A549 (cell line): ENCODE data around the gene PTPN9. TPM values are rescaled to one million over a fixed set of nuclear protein-coding genes. Genes with fewer than 3 reads are reported as not detected.

ENCODE experiments used
- ATAC-seq, 2 experiments: fragments of 200-7000 bp in 1 of 2; fragments of >200 bp in 1 of 2; cut with Nextera tagmentation in 1 of 2; cut with Tn5 transposase in 1 of 2; 3 replicates each; pipeline versions ENCODE4 v1.8.0 to v1.9.1; 2018 to 2020; ENCODE audit warnings: mild to moderate bottlenecking in 1 of 2, moderate library complexity in 1 of 2
- CTCF ChIA-PET: fragments of 300-600 bp; sonication (Branson Sonifier 250); formaldehyde crosslinking; extraction: SDS; loops from one replicate; lab custom pipeline; 2021; ENCODE audit warnings: antibody characterized with exemption, inconsistent platforms; lab: Yijun Ruan, JAX
- POLR2A ChIA-PET: fragments of 350-600 bp; formaldehyde crosslinking; extraction: SDS; loops from one replicate; lab custom pipeline; 2021; ENCODE audit warnings: antibody characterized with exemption, inconsistent platforms; lab: Yijun Ruan, JAX
- DNase-seq, 2 experiments: peaks; one replicate each; pipeline versions ENCODE4 v3.0.0 to v3.0.0-alpha.2; 2011 to 2016; ENCODE audit warnings: low read depth in 1 of 2, low spot score in 1 of 2
- FAIRE-seq: peaks from 2 replicates; lab custom pipeline; 2011; peaks lifted over from hg19 to GRCh38; lab: Jason Lieb, UNC
- H3K27ac ChIP-seq, 2 experiments: fragments of >200 bp; sonication (Bioruptor Twin); formaldehyde crosslinking; 3 replicates each; pipeline ENCODE4 v1.5.1; 2016 to 2017
- H3K4me1 ChIP-seq: fragments of >200 bp; sonication (Bioruptor Twin); formaldehyde crosslinking; 3 replicates; pipeline ENCODE4 v1.6.1; 2016
- H3K4me2 ChIP-seq: fragments of >200 bp; sonication (Bioruptor Twin); formaldehyde crosslinking; 3 replicates; pipeline ENCODE4 v1.6.1; 2016
- H3K4me3 ChIP-seq: fragments of >200 bp; sonication (Bioruptor Twin); formaldehyde crosslinking; 3 replicates; pipeline ENCODE4 v1.5.1; 2016
- H3K9me3 ChIP-seq: fragments of >200 bp; sonication (Bioruptor Twin); formaldehyde crosslinking; 3 replicates; pipeline ENCODE4 v1.6.1; 2016
- BHLHE40 ChIP-seq: IDR thresholded peaks from 2 replicates; pipeline ENCODE4 v1.6.1; 2012; ENCODE audit warnings: low read depth, low read length, inconsistent platforms
- CBX8 ChIP-seq: fragments of 200-600 bp; sonication (generic); IDR thresholded peaks from 2 replicates; pipeline ENCODE4 v1.6.1; 2016
- CHD2 ChIP-seq: fragments of 150-350 bp; IDR thresholded peaks from 2 replicates; pipeline ENCODE4 v1.6.1; 2014; ENCODE audit warnings: low read length; ENCODE audit not compliant: partially characterized antibody
- CHD4 ChIP-seq: fragments of 200-600 bp; sonication (generic); IDR thresholded peaks from 2 replicates; pipeline ENCODE4 v1.6.1; 2016; ENCODE audit warnings: antibody characterized with exemption, mild to moderate bottlenecking, borderline replicate concordance
- HOXA7 ChIP-seq: fragments of 250-450 bp; sonication (Bioruptor Pico); IDR thresholded peaks from 2 replicates; pipeline ENCODE4 v1.5.0; 2020; ENCODE audit warnings: mild to moderate bottlenecking, moderate library complexity
- JUN ChIP-seq, 2 experiments: fragments of >200 bp; sonication (Bioruptor Twin); formaldehyde crosslinking; IDR thresholded peaks; 2 replicates in 1 of 2; 3 replicates in 1 of 2; pipeline ENCODE4 v1.6.1; 2016 to 2017
- JUNB ChIP-seq: fragments of >200 bp; sonication (Bioruptor Twin); formaldehyde crosslinking; IDR thresholded peaks from 2 replicates; pipeline ENCODE4 v1.6.1; 2016
- NFE2L2 ChIP-seq: fragments of 150-350 bp; conservative IDR thresholded peaks from 2 replicates; pipeline ENCODE4 v1.6.1; 2014; ENCODE audit warnings: low read length
- PHF8 ChIP-seq: fragments of 200-600 bp; sonication (generic); IDR thresholded peaks from 2 replicates; pipeline ENCODE4 v1.6.1; 2016; ENCODE audit warnings: low read depth, mild to moderate bottlenecking, antibody characterized with exemption, moderate library complexity, borderline replicate concordance
- POLR2A ChIP-seq: IDR thresholded peaks from 2 replicates; pipeline ENCODE4 v1.6.1; 2012; ENCODE audit warnings: mild to moderate bottlenecking, low read length
- POLR2AphosphoS2 ChIP-seq: conservative IDR thresholded peaks from 2 replicates; pipeline ENCODE4 v1.6.1; 2012; ENCODE audit warnings: low read length, improper control_type of control experiment, inconsistent platforms
- TFCP2L1 ChIP-seq: fragments of 250-450 bp; sonication (Bioruptor Pico); IDR thresholded peaks from 2 replicates; pipeline ENCODE4 v1.5.0; 2021; ENCODE audit warnings: mild to moderate bottlenecking
- ZFP36 ChIP-seq: fragments of 450-650 bp; IDR thresholded peaks from 2 replicates; pipeline ENCODE4 v1.6.1; 2014; ENCODE audit warnings: borderline replicate concordance; ENCODE audit not compliant: partially characterized antibody
- ZNF302 ChIP-seq: fragments of 250-450 bp; sonication (Bioruptor Pico); IDR thresholded peaks from 2 replicates; pipeline ENCODE4 v1.9.0; 2021; ENCODE audit warnings: inconsistent platforms, mild to moderate bottlenecking, moderate library complexity
- ZSCAN20 ChIP-seq: fragments of 250-450 bp; sonication (Bioruptor Pico); IDR thresholded peaks from 2 replicates; pipeline ENCODE4 v1.8.0; 2022; ENCODE audit warnings: mild to moderate bottlenecking, moderate library complexity
- WGBS: methylation state at CpG from one replicate; pipeline ENCODE4 v1.1.6; 2017; ENCODE audit errors: missing lambda C conversion rate; 5-methylcytosine and 5-hydroxymethylcytosine counted together
- polyA plus RNA-seq, 4 experiments: library from polyadenylated mRNA; depleted of rRNA in 3 of 4; stranded (reverse); fragments of >200 nt; fragmentation: RNase III in 1 of 4; extraction: RNeasy Plus Mini Kit Qiagen cat#74134 plus additional on column Dnase treatment in 1 of 4; gene quantifications; 2 replicates in 3 of 4; 3 replicates in 1 of 4; pipeline ENCODE4 v1.2.3, GENCODE V29; 2011 to 2017
- TF ChIP-seq, protein P1 (sequence below): IDR thresholded peaks from 2 replicates; pipeline ENCODE4 v1.6.1; 2012
- TF ChIP-seq, protein P2 (sequence below): fragments of 250-450 bp; sonication (Bioruptor Pico); IDR thresholded peaks from 2 replicates; pipeline ENCODE4 v1.5.0; 2020; ENCODE audit warnings: low read depth, mild to moderate bottlenecking, moderate library complexity

The PTPN9 gene
- polyA plus RNA-seq, 2 of the 4 experiments (the other 2 are of a cell fraction), result 29.5 to 60.2 TPM

DNA sequence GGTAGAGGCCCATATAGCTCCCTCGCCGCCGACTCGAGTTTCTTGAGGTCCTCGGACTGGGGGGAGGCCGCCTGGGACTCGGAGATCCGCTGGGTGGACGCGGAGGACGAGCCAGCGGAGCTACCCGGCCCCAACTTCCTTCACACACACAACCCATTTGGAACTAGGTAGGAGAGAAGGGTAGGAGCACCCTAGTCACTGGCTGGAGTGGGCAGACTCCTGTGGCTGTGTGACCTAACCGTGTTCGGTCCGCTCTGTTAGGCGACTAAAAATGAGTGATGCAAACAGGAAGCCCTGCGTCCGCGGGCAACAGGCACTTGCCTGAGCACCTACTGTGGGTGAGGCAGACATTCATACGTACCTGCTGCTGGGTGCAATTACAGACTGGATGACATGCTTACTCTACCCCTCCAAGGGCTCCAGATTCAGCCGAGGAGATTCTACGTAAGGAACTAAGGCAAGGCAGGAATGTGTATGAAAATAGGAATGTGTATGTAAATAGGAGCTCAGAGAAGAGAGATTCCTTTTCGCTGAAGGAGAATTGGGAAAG is 123.1 kb downstream of the PTPN9 start:
- 3% methylated on average over 24 of the region's 24 CpGs for WGBS

DNA sequence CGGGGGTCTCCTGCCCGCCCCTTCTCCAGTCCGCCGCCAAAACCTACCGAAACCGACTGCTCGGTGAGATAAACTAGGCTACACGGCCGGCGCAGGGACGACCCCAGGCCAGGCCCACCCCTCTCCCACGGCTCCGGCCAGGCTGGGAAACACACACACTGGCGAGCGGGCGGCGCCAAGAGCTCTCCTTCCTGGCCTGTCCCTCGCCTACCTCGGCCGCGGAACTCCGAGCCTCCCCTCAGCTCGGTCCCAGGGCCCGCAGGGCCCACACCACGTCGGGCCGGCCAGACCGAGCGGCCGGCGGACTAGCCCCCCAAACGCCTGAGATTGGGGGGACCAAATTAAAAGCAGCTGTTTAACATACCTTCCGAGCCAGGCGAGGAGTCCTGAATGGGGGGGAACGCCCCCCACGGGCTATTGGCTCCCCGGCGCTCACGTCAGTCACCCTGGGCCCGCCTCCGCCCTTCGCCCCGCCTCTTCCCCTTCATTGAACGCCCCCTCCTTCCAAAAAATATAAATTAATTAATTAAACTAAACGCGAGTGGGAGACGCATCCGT is 123.6 kb downstream of the PTPN9 start:
- Histone ChIP-seq H3K27ac (peak overlapping the region; percentile 92), H3K4me2 (peak overlapping the region; percentile 87), H3K4me1 (peaks cover 15% of the 10 kb centered on the region), H3K9me3 (no peaks in the 10 kb centered on the region), H3K4me3 (peak overlapping the region; percentile 74)
- ChIA-PET POLR2A (interaction anchor here (0.5 to 7.3 kb wide), 10 partner anchors 11 to 192 kb away, joined by 3 to 148 read pairs (median 6); partner anchors contain the start of genes IMP3, MAN2C1, PTPN9 and SNUPN), CTCF (interaction anchor here (0.6 to 7.0 kb wide), 11 partner anchors 8 to 192 kb away, joined by 3 to 49 read pairs (median 5); partner anchors contain the start of genes MAN2C1 and SNX33)
- peak; percentile 80 to 92 for DNase-seq
- WGBS, result under 1% methylated on average over 42 of the region's 48 CpGs
- FAIRE-seq, result no peak
- TF ChIP-seq POLR2AphosphoS2, result peak; percentile 64
- TF ChIP-seq, protein P1, sequence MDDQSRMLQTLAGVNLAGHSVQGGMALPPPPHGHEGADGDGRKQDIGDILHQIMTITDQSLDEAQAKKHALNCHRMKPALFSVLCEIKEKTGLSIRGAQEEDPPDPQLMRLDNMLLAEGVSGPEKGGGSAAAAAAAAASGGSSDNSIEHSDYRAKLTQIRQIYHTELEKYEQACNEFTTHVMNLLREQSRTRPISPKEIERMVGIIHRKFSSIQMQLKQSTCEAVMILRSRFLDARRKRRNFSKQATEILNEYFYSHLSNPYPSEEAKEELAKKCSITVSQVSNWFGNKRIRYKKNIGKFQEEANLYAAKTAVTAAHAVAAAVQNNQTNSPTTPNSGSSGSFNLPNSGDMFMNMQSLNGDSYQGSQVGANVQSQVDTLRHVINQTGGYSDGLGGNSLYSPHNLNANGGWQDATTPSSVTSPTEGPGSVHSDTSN, result peak; percentile 46; the same call in 1 of the 2 replicates
- TF ChIP-seq CHD2, result no peak
- peak in 1 of 2 experiments; percentile 37; a peak in 2 of 5 replicates for TF ChIP-seq JUN (IDR thresholded peaks at IDR 0.05)
- no peak for TF ChIP-seq HOXA7 (CRISPR knock-in tag)
- TF ChIP-seq, protein P2, sequence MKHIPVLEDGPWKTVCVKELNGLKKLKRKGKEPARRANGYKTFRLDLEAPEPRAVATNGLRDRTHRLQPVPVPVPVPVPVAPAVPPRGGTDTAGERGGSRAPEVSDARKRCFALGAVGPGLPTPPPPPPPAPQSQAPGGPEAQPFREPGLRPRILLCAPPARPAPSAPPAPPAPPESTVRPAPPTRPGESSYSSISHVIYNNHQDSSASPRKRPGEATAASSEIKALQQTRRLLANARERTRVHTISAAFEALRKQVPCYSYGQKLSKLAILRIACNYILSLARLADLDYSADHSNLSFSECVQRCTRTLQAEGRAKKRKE (CRISPR knock-in tag), result no peak
- TF ChIP-seq NFE2L2, result no peak
- TF ChIP-seq ZSCAN20, result no peak
- ATAC-seq, result peak in 1 of 2 experiments; percentile 28; a peak in 3 of 6 replicates

More for the DNA sequence above, 123.1 kb downstream of the PTPN9 start:
- DNase-seq (peak; percentile 55 to 72), ATAC-seq (no peak), FAIRE-seq (no peak)
- CTCF ChIA-PET, result interaction anchor here (0.6 to 7.0 kb wide), 11 partner anchors 8 to 191 kb away, joined by 3 to 49 read pairs (median 5); partner anchors contain the start of genes MAN2C1 and SNX33
- Histone ChIP-seq H3K9me3 (no peaks in the 10 kb centered on the region), H3K4me3 (peak overlapping the region; percentile 74), H3K27ac (peak overlapping the region; percentile 92), H3K4me2 (peak overlapping the region; percentile 87), H3K4me1 (peaks cover 20% of the 10 kb centered on the region)
- TF ChIP-seq JUNB (no peak), TFCP2L1 (CRISPR knock-in tag) (peak; percentile 48; the same call in 1 of the 2 replicates), CHD4 (no peak), ZSCAN20 (no peak), PHF8 (peak; percentile 41; the same call in 1 of the 2 replicates), CBX8 (no peak), ZFP36 (no peak), POLR2AphosphoS2 (no peak), BHLHE40 (no peak), POLR2A (no peak), ZNF302 (CRISPR knock-in tag) (no peak)
- TF ChIP-seq, protein P1, result no peak
- POLR2A ChIA-PET, result interaction anchor here (0.5 to 7.3 kb wide), 10 partner anchors 11 to 191 kb away, joined by 3 to 148 read pairs (median 5); partner anchors contain the start of genes IMP3, MAN2C1, PTPN9 and SNUPN
